ENCODE measurements around the gene SDCCAG8. TPM values are rescaled to one million over a fixed set of nuclear protein-coding genes. Genes with fewer than 3 reads are reported as not detected.

SDCCAG8 gene
- total and polyA plus RNA-seq, 2 of the 8 experiments (the other 6 are each of a cell fraction or from before 2014, with no cell fraction given): 15.6 to 21.0 TPM

GRCh38 chr1:243488459-243489157 is 232.8 kb downstream of the SDCCAG8 start (continued):
- TF ChIP-seq EP300 (IDR thresholded peaks at IDR 0.05; ENCODE audit: borderline replicate concordance in 1 of 2, low read depth in 2 of 2, low read length in 2 of 2): no peak
- TF ChIP-seq JUND (IDR thresholded peaks at IDR 0.05; ENCODE audit: low read length): no peak
- no peak for TF ChIP-seq SP4 (IDR thresholded peaks at IDR 0.05; ENCODE audit: low read length)
- TF ChIP-seq MAFK (IDR thresholded peaks at IDR 0.05; ENCODE audit: low read depth, low read length): no peak

Data from H1 (cell line).